Fibroblast of mammary gland (primary cell): Measurements from ENCODE around the gene TMCC1.
"Not testable (repeated sequence)": the region's sequence is repeated elsewhere in the genome, so short reads cannot be mapped to it uniquely, and the experiment has no call there.

Experiments used
- DNase-seq: peaks from one replicate; pipeline ENCODE4 v3.0.0-alpha.2; 2010; ENCODE audit warnings: low read depth
- H3K4me3 ChIP-seq: 2 replicates; pipeline ENCODE4 v1.5.1; 2011; ENCODE audit warnings: low read depth, mild to moderate bottlenecking, low read length, moderate library complexity; ENCODE audit not compliant: control insufficient read depth
- TF ChIP-seq, protein P1 (sequence below): conservative IDR thresholded peaks from 2 replicates; pipeline ENCODE4 v1.5.1; 2011; ENCODE audit warnings: low read depth, low read length, inconsistent platforms; ENCODE audit not compliant: control insufficient read depth, insufficient read depth

The TMCC1 gene

DNA sequence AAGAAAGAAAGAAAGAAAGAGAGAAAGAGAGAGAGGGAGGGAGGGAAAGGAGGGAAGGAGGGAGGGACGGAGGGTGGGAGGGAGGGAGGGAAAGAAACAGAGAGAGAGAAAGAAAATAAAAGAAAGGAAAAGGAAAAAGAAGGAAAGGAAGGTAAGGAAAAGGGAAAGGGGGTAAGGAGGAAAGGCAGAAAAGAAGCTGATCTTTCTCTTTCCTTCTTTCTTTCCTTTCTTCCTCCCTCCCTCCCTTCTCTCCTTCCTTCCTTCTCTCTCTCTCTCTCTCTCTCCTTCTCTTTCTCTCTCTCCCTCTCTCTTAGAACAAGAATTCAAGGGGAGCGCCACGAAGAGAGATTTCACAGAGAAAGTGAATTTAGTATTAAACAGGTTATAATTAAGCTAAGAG lies 25.8 kb upstream of the TMCC1 start:
- TF ChIP-seq, protein P1, sequence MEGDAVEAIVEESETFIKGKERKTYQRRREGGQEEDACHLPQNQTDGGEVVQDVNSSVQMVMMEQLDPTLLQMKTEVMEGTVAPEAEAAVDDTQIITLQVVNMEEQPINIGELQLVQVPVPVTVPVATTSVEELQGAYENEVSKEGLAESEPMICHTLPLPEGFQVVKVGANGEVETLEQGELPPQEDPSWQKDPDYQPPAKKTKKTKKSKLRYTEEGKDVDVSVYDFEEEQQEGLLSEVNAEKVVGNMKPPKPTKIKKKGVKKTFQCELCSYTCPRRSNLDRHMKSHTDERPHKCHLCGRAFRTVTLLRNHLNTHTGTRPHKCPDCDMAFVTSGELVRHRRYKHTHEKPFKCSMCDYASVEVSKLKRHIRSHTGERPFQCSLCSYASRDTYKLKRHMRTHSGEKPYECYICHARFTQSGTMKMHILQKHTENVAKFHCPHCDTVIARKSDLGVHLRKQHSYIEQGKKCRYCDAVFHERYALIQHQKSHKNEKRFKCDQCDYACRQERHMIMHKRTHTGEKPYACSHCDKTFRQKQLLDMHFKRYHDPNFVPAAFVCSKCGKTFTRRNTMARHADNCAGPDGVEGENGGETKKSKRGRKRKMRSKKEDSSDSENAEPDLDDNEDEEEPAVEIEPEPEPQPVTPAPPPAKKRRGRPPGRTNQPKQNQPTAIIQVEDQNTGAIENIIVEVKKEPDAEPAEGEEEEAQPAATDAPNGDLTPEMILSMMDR = no peak
- no peak for DNase-seq
- no peak overlapping the region for H3K4me3 ChIP-seq

DNA sequence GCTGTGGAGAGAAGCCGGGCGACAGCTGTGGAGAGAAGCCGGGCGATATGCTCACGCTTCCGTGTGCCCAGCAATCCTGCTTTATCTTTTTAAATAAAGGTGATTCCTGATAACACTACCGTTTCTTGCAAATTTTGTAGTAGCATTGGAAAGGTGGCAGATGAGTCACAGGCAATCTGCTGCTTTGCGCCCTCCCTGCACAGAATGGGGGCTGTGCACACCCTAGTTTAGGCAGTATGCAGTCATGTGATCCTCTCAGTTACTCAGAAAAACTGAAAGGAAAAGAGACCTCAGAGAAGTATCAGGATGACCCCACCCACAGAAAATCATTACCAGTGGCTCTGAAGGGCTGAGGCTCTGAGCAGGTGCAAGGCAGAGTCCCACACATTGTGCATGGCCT lies 24.9 kb upstream of the TMCC1 start:
- H3K4me3 ChIP-seq = no peak overlapping the region
- TF ChIP-seq, protein P1 = no peak
- no peak for DNase-seq

DNA sequence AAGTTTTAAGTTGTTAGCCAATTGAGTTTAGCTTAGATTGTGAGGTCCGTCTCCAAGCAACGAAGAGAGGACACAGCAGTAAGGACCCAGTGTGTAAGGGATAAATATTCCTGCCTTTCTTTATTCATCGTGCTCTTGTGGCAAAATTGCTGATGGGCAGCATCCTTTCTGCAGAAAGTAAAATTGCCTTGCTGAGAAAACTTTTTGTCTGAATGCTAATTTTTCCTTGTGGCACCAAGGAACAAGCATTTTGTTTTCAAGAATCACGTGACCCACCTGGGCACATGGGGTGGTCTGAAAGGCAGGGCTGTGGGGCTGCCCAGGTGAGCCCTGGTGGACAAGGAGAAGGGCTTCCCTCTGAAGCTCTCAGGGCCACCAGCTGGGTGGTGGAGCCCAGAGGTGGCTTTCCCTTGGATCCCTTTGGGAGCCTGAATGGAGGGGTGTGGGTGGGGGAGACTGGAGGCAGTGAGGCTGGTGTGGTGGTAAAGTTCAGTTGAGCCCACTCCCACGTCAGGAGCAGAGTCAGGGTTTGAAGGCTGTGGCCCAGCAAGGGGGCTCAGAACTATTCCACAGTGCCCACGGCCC lies 24.0 kb upstream of the TMCC1 start:
- no peak for DNase-seq
- H3K4me3 ChIP-seq = no peak overlapping the region
- TF ChIP-seq, protein P1 = no peak

DNA sequence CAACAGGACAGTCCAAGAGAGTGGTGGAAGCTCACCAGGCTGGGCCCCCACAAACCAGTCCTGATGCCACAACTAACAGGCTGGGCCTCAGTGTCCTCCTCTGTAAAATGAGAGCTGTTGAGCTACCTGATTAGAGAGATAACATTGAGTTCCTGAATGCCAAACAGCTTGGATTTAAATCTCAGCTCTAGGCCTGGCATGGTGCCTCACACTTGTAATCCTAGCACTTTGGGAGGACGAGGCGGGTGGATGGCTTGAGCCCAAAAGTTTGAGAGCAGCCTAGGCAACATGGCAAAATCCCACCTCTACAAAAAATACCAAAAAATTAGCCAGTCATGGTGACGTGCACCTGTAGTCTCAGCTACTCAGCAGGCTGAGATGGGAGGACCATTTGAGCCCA lies 20.1 kb upstream of the TMCC1 start:
- no peak overlapping the region for H3K4me3 ChIP-seq
- TF ChIP-seq, protein P1 = no peak
- DNase-seq = no peak

DNA sequence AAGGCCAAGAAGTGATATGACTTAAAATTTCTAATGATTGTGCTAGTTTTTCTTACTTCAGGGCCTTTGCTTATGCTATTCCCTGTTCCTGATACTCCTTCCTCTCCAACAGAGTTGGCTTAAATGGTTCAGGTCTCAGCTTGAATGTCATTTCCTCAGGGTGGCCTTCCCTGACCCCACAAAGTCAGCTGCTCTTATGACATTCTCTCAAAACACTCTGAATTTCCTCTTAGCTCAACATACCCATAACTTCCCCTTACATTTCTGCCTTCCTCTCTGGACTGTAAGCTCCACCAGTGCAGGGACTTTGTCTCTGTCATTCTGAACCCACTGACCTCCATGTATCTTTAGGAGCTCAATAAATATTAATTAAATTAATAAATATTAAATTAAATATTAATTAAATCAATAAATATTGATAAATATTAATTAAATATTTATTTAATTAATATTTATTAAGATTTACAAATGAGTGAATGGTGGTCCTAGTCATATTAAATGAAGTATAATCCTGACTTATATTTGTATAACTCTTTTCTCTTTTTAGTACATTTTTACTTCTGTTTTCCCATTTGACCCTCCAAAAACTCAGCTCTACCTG lies 17.9 kb upstream of the TMCC1 start:
- no peak for DNase-seq
- no peak overlapping the region for H3K4me3 ChIP-seq
- TF ChIP-seq, protein P1 = no peak

DNA sequence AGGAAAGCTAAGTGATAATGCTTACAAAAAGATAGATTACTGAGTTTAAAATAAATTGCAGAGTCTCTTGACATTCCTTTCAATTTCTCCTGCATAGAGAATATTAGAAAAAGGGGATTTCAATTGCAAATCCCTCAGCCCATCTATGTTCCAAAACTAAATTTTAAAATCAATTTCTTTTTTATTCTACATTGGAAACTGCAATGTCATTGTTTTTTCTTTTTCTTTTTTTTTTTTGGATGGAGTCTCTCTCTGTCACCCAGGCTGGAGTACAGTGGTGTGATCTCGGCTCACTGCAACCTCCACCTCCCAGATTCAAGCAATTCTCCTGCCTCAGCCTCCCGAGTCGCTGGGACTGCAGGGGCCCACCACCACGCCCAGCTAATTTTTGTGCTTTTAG lies 15.7 kb upstream of the TMCC1 start:
- H3K4me3 ChIP-seq, DNase-seq: not testable (repeated sequence)

DNA sequence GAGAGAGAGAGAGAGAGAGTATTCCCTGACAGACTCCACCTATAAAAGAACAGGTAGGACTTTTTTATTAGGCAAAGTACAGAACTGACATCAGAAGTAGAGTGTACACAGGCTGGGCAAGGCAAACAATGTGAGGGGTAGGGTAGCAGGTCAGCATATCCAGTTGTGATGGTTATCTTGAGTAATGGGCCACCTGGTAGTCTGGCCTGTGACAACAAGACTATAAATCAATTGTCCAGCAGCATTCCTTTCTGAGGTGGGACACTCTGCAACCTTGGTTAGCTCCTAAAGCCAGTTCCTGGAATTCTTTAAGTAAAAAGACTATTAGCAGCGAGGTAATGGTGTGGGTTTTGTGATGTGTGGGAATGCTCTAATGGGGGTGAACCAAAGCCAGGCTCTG lies 14.9 kb upstream of the TMCC1 start:
- no peak overlapping the region for H3K4me3 ChIP-seq
- TF ChIP-seq, protein P1 = no peak
- DNase-seq = no peak

DNA sequence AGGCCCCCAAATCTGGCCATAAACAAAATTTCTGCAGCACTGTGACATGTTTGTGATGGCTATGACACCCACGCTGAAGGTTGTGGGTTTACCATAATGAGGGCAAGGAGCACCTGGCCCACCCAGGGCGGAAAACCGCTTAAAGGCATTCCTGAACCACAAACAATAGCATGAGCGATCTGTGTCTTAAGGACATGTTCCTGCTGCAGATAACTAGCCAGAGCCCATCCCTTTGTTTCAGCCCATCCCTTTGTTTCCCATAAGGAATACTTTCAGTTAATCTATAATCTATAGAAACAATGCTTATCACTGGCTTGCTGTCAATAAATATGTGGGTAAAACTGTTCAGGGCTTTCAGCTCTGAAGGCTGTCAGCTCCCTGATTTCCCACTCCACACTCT lies 7.8 kb upstream of the TMCC1 start:
- H3K4me3 ChIP-seq, DNase-seq: not testable (repeated sequence)
